Measurements from ENCODE around the gene CCDC32. TPM values are rescaled to one million over a fixed set of nuclear protein-coding genes. Genes with fewer than 3 reads are reported as not detected.
A peak's percentile ranks its signal among the peaks of the same experiment; 100 is the strongest.

CCDC32 gene
- polyA plus RNA-seq, 1 experiment: 16.7 TPM

- no peaks in the 10 kb centered on the region for H3K9me3 ChIP-seq (ENCODE audit: control insufficient read depth, insufficient read depth, low read length)
- ChIA-PET CTCF (interaction anchor here (0.6 kb wide), 1 partner anchor 362 kb away, joined by 3 read pairs; no protein-coding TSS in a partner anchor), POLR2A (interaction anchor here (1.5 kb wide), 1 partner anchor 99 kb away, joined by 3 read pairs; the partner anchor contains the start of gene RAD51)
- no peak for DNase-seq (ENCODE audit: low read depth, low spot score)
- TF ChIP-seq CTCF (IDR thresholded peaks at IDR 0.05; ENCODE audit: low read depth, low read length): no peak
- no peaks in the 10 kb centered on the region for H3K27me3 ChIP-seq (ENCODE audit: control insufficient read depth, insufficient read depth, low read length)
- H3K27ac ChIP-seq (ENCODE audit: low read depth, low read length): no peak overlapping the region
- H3K4me3 ChIP-seq (ENCODE audit: low read depth, low read length): peak overlapping the region; percentile 84
These were observed 30.4 kb upstream of the CCDC32 start for GRCh38 chr15:40595219-40595618.

GRCh38 chr15:40594429-40594836 lies 29.6 kb upstream of the CCDC32 start:
- Histone ChIP-seq H3K9me3 (ENCODE audit: control insufficient read depth, insufficient read depth, low read length) (no peaks in the 10 kb centered on the region), H3K27ac (ENCODE audit: low read depth, low read length) (peak overlapping the region; percentile 92), H3K27me3 (ENCODE audit: control insufficient read depth, insufficient read depth, low read length) (no peaks in the 10 kb centered on the region), H3K4me3 (ENCODE audit: low read depth, low read length) (peak overlapping the region; percentile 84)
- DNase-seq (ENCODE audit: low read depth, low spot score): no peak
- CTCF ChIA-PET: interaction anchor here (0.6 kb wide), 2 partner anchors 18 to 85 kb away, joined by 3 to 5 read pairs; no protein-coding TSS in a partner anchor
- POLR2A ChIA-PET: interaction anchor here (1.5 kb wide), 1 partner anchor 100 kb away, joined by 3 read pairs; the partner anchor contains the start of gene RAD51
- TF ChIP-seq CTCF (IDR thresholded peaks at IDR 0.05; ENCODE audit: low read depth, low read length): peak; percentile 19; the same call in 1 of the 2 replicates

- no peaks in the 10 kb centered on the region for H3K9me3 ChIP-seq (ENCODE audit: control insufficient read depth, insufficient read depth, low read length)
- POLR2A ChIA-PET: interaction anchor here (0.7 kb wide), 1 partner anchor 253 kb away, joined by 5 read pairs; no protein-coding TSS in a partner anchor
- no peak for TF ChIP-seq CTCF (IDR thresholded peaks at IDR 0.05; ENCODE audit: low read depth, low read length)
These were observed 29.0 kb upstream of the CCDC32 start, which contains the start of gene KNL1 for GRCh38 chr15:40593588-40594428. Gene KNL1 (plus strand): TSS chr15:40594249. CDS start chr15:40602932, 8,683 bp downstream.

GRCh38 chr15:40593165-40593564 lies 28.3 kb upstream of the CCDC32 start:
- Histone ChIP-seq H3K4me3 (ENCODE audit: low read depth, low read length) (no peak overlapping the region), H3K9me3 (ENCODE audit: control insufficient read depth, insufficient read depth, low read length) (no peaks in the 10 kb centered on the region), H3K27ac (ENCODE audit: low read depth, low read length) (no peak overlapping the region), H3K27me3 (ENCODE audit: control insufficient read depth, insufficient read depth, low read length) (no peaks in the 10 kb centered on the region)
- POLR2A ChIA-PET: interaction anchor here (0.7 kb wide), 1 partner anchor 252 kb away, joined by 5 read pairs; no protein-coding TSS in a partner anchor
- TF ChIP-seq CTCF (IDR thresholded peaks at IDR 0.05; ENCODE audit: low read depth, low read length): no peak
- CTCF ChIA-PET: no interaction called here
- DNase-seq (ENCODE audit: low read depth, low spot score): no peak

More at GRCh38 chr15:40593588-40594428, 29.0 kb upstream of the CCDC32 start, which contains the start of gene KNL1:
- CTCF ChIA-PET: interaction anchor here (0.6 kb wide), 2 partner anchors 19 to 86 kb away, joined by 3 to 5 read pairs; no protein-coding TSS in a partner anchor
- Histone ChIP-seq H3K27ac (ENCODE audit: low read depth, low read length) (peak within 1 kb of the TSS; percentile 92), H3K4me3 (ENCODE audit: low read depth, low read length) (peak within 1 kb of the TSS; percentile 84), H3K27me3 (ENCODE audit: control insufficient read depth, insufficient read depth, low read length) (no peaks in the 10 kb centered on the region)
- peak; percentile 88 for DNase-seq (ENCODE audit: low read depth, low spot score)

Measured in AG04450 (cell line).